ENCODE data around the gene COL9A1.
A peak's percentile ranks its signal among the peaks of the same experiment; 100 is the strongest.

COL9A1 gene

DNA sequence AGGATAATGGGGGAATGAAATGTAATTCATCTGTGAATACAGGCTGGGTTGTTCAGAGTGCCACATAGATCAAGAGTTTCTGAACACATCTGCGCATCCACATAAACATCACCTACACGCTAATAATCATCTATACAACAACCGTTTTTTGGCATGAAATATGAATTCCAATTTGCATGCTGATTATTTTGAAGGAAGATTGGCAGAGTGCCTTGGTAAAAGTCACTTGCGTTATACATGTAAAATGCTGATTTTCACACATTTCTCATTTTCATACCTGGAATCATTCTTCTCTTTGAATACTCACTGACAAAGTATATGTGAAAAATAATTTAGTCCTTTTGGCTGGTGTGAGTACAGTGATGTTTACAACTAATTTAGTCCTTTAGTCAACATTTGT is 17.7 kb downstream of the COL9A1 start:
- DNase-seq: no peak

DNA sequence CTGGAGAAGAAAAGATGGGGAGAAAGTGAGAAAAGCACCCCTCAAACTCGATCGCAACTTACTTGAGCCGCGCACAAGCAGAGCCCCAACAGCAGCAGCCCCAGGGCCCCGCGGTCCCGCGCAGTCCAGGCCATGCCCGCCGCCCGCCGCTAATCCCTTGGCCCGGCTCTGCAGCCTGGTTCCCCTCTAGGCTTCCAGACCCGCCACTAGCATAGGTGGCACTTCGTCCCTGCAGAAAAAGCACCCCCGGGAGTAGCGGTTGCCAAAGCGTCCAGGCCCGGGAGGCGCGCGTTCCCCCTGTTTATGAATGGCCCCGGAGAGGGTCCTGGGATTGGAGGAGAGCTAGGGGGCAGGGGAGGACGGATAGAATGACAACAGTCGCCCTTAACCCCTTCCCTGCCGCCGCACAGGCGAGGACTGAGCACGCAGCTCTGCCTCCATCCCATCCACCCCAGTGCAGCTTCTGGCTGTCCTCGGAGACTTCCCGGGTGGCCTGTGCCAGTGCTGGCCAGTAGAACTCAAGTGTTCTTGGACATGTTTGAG is 19.9 kb downstream of the COL9A1 start:
- no peak for DNase-seq

DNA sequence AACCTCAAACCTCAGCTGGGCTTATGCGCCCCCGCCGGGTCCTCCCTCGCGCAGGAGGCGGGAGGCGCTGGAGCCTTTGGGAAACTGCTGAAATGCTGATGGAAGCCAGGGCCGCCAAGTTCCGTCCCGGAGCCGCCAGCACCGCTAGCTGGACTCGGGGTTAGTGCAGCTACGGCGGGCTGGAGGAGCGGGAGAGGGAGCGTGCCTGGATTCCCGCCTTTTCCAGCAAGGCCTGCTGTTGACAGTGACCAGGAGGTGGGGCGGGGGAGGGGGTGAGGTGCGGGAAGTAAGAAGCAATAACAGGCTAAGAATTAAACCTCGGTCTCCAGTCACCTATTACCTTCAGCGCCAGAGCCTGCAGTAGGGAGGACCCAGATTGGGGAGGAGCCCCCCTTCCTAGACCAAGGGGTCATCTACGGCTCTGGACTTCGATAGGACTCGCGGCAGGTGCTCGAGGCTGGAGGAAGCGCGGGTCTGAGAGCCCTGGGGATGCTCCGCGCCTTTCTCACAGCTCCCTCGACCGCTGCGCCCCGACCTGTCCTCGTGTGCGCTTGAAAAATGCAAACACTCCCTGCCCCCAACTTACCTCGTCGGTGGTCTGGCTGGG is 20.5 kb downstream of the COL9A1 start:
- no peak for DNase-seq

DNA sequence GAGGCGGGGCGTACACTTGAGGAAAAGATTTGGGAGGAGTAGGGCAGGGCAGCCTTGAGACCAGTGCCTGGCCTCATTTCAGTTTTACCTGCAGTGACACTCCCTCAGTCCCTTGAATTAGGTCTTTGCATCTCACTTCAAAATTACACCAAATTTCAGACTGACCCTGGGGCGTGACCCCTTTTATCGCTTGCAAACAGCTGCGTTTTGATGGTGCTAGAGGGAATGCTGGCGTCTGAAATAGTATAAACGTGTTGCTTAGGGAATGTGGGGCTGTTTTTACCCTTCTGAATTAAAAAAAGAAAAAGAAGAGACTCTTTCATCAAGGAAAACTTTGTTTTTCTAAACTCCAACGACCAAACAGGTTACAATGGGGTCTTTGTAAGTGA is 21.0 kb downstream of the COL9A1 start:
- DNase-seq: no peak

DNA sequence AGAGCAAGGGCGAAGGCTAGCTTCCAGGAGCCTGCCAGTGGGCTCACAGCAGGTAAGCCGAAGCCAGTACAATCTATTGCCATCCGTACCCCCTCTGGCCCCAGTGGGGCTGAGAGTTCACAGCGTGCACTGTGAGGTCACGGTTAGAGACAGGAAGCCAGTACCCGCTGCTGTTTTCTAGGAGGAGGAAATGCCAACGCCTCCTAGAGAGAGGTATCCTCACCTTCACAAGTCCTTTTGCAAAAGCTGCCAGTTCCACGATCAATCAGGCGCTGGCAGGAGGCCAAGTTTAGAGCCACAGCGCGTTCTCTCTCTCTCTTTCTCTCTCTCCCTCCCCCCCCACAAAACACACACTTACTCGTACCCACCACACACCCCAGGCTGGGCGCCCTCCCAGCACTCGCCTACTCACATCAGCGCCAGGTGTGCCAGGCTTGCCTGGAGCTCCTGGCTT is 22.5 kb downstream of the COL9A1 start:
- DNase-seq: peak; percentile 62

DNA sequence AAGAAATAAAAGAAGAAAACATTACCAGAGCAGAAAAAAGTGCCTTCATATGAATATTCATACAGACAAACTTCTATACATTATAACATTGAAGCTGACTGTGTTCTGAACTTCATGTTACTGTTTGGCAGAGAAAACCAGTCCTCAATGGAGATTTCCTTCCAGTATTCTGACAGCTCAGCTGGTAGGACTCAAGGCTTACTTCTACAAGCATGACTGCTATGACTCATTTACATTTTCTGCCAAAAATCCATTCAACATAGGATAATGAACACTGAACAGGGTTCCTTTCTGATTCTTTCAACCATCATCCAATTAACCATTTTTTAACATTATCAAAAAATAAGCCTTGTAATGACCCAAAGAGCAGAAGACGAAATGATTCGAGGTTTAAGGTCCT is 25.4 kb downstream of the COL9A1 start:
- no peak for DNase-seq

DNA sequence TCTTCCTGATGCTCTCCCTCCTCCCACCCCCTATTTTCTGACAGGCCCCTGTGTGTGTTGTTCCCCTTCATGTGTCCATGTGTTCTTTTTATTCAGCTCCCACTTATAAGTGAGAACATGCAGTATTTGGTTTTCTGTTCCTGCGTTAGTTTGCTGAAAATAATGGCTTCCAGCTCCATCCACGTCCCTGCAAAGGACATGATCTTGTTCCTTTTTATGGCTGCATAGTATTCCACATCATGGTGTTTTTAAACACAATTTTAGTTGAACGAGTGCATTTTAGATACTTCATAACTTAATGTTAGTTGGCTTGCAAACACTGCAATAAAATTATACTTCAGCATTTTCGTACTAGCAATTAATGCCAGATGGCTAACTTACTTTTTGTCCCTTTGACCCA is 28.5 kb downstream of the COL9A1 start:
- DNase-seq: no peak

DNA sequence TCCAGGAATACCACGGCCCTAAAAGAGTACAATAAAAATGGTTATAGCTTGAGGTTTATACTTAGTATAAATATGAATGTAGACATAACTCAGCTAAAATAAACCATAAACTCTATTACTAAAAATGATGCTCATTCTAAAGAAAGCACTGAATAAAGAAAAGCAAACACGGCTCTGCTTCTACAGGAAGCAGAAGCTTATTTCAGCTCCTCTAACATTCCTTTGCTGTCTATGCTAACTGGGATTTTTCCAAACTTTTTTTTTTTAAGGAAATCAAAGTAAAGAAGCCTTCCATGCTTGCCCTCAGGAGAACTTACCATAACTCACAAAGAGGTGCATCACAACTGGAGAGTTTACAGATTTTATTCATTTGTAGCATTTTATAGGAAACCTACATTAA is 30.8 kb downstream of the COL9A1 start:
- no peak for DNase-seq

DNA sequence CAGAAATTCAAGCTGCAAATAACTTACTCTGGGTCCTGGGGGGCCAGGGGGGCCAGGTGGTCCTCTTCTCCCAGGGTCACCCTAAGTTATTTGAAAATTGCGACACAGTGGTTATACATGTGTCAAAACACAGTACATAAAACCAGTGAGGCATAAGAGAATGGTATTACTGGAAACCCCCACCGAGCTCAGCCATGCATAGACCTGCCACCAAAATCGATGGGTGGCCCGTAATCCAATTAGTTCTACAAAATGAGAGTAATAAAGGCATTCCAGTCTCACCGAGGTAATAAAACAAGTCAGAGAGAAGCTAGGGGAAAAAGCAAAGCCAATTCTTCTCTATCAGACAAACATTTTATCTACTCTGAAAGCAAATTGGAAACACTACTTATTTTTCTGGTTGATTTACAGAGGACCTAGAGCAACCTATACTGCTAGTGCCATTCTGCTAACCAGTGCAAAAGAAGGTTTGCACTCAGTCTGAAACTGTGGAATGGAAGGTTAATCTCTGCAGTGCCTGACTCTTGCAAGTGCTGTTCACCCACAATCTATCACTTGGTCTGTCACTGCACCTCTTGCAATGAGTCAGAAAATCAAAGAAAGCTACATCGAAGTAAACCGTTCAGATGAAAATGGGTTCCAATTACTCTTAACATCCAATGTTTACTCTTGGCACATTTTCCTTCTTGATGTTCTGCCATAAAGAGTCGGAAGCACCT is 32.4 kb downstream of the COL9A1 start:
- no peak for DNase-seq

DNA sequence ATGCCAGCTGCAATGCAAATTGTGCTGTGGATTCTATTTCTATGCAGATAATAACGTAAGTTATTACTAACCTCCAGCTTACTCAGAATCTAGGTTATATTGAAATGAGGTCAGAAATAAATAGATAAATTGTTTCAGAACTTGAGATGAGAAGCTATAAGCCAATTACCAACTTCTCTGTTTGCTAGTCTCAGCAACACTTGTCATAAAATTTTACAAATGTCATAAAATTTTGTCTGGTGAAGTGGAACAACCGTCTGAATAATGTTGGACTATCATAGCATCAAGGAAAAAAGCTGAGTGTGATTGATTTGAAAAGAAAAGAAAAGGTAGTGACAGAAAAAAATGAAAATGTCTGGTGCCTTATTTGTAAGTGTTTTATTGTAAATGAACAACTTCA is 36.7 kb downstream of the COL9A1 start:
- no peak for DNase-seq

DNA sequence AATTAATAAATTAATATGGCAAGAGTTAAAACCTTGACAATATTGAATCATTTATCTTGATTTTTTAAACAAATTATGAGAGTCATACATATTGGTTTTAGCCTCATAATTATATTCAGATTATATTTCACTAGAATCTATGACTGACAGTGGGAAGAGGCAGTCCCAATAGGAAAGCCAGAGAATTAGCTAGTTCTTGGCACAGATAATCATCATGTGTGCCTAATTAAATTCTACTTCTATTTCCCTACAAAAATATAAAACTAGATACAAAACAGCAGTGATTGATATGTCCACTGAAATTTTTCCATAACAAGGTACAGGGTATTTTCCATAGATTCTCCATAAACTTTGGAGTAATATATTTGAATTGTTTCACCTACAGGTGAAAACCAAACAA is 38.6 kb downstream of the COL9A1 start:
- no peak for DNase-seq

DNA sequence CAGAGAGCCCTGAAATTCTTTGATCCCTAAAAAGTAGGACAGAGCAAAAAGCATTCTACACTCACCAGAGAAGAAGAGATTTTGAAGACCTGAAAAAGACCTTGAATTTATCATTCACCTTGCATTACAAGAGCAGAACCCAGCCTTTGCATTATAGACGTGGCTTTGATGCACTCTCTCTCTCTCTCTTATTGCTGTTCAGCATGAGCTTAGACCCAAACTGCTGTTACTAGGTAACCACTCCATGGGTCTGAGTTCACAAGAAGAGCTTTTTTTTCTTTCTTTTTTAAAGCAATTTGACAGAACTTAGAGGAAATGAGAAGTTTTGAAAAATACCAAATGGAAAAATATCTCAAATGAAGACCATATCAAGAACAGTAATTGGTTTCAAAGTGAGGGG is 44.4 kb downstream of the COL9A1 start:
- no peak for DNase-seq

DNA sequence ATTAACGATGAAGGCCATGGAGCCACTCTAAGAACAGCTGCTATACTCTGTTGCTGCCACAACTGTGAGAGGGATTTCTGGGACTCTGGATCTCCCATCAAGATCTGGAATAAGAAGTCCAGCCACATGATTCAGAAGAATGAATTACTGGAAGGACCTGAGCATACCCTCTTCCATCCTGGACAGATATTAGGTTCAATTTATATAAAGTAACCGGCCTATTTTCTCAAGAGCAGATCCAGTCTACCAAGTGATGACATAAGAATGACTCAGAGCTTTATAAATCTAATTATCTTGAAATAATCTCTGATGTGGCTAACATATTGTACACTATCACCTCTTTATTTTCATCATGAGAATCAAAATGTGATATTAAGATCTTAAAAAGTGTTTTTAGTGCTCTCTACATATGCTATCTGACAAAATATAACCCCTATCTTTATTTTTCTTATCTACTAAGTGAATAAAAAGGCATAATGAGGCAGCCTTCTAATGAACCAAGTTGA is 45.1 kb downstream of the COL9A1 start:
- no peak for DNase-seq

DNA sequence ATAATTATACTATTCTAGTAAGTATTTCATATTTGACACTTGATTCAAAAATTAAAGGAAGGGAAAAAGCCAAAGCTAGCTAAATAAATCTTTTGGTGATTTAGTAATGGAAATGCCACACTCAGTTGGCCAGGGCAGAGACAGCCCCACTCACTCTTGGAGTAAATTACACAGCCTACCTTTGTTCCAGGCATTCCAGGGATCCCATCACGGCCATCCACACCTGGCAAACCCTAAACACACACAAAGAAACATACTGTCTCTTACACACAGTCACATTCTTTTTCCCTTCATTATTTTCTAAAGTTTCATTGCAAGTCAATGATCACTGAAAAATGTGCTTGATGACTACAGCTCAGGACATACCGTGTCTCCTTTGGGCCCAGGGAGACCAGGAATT is 48.1 kb downstream of the COL9A1 start:
- DNase-seq: no peak

DNA sequence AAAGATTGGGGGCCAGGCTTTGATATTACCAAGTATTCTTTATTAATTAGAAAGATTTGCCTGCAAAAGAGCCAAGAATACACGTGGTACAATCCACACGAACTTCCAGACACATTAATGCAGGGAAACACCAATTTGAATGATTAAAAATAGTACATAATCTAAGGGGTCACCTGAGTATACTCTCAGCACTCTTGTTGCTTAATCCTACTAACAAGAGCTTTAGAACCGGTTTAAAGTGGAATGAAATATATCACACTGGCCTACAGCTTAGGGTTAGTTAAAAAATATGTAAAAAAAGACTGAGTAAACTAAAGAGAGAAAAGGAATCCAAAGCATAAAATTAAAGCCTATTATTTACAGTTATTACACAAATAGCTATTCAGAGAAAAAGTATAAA is 49.0 kb downstream of the COL9A1 start:
- DNase-seq: no peak

DNA sequence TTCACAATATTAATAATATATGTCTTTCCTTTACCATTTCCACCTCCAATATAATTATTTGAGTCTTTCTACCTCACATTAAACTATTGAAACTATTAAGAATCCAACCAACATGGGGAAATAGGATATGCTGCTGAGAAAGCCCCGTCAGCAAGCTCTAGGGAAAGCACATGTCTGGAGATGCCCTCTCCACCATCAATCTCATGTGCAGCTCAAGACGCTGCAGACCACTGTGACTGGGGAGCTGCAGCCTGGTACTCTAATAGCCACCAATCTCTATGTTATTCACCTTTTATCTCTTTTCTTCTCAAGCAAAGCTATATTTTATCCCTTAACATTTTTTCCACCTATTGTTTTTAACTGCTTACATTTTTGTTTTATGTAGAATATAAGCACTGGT is 50.3 kb downstream of the COL9A1 start:
- no peak for DNase-seq

DNA sequence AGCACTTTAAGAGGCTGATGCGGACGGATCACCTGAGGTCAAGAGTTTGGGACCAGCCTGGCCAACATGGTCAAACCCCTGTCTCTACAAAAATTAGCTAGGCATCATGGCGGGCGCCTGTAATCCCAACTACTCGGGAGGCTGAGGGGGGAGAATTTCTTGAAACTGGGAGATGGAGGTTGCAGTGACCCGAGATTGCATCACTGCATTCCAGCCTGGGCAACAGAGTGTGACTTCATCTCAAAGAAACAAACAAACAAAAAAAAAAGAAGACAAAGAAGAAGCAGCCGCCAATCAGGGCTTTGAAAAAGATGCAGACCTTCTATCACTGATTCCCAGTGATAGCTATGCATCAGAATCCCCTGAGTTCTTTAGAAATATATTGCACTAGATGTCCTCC is 56.8 kb downstream of the COL9A1 start:
- DNase-seq: no peak

DNA sequence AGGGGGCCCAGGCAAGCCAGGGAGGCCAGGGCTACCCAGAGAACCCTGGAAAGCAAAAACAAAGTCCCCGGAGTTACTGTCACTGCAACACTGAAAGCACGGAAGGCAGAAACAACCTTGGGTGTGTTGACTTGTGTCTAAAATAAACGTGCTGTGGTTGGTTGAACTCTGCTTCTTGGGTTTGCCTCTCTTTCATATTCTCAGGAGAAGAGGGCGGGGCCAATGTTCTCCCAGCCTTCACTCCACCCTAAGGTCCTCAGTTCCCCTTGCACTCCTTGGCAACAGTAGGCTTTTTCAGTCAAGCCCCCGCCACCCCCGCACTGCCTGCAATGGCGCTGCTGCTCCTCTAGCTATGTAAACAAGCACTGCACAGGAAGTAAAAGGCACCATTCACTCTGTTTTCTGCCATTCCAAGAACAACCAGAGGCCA is 60.9 kb downstream of the COL9A1 start:
- peak; percentile 28 for DNase-seq

DNA sequence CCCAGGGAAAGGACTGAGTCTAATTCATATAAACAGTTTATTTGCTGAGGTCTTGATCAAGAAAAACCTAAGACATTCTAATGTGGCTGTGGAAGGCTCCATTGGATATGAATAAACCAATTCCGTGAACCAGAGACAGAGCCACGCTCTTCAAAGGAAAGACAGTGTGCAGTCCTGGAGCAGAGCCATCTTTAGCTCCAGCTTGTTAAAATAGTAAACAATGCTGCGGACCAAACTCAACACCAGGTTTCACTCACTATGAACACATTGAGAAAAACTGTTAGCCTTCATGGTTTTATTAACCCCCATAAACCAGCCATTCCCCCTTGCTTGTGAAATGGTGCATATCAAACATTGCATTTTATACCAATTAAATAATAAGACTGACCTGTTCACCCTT is 61.9 kb downstream of the COL9A1 start:
- DNase-seq: no peak

DNA sequence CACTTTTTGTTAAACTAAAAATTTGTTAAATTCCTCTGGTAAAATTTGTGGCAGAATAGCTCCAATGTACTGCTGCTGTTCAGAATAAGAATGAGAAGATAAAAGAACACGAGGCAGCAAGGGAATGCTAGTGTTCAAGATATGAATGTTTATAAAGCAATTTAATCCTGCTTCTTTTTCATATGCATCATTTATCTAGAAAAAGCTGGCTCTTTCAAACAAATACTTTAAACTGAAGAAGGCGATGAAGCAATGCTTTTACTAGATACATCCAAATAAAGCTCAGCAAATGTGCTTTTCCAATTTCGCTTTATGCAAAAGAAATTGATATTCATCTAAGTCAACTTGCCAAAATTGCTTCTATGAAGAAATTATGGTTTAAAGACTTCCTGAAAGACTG is 66.5 kb downstream of the COL9A1 start:
- no peak for DNase-seq

DNA sequence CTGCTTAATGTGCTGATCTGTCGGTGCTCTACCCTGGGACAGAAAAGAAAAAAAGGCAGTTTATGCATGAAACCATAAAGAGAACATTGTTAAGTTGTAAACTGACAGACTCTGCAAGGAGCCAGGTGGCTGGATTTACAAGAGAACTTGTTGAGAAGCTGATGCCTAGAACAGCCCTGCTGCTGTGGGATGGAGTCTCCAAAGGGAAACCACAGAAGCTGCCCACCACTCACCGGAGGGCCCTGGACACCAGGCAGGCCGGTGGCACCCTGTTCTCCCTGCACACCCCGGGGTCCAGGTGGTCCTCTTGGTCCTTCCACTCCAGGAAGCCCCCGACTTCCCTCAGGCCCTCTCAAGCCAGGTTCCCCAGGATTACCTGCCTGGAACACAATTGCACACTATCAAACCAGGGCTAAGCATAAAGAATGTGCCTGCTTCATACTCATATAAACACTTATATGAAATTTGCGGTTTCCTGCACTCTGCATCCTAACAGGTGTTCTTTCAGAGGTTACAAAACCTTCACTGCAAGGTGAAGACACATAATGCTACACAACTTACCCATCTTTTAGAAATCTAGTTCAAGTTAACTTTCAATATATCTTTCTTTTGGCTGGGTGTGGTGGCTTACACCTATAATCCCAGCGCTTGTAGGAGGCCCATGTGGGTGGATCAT is 68.2 kb downstream of the COL9A1 start:
- no peak for DNase-seq

DNA sequence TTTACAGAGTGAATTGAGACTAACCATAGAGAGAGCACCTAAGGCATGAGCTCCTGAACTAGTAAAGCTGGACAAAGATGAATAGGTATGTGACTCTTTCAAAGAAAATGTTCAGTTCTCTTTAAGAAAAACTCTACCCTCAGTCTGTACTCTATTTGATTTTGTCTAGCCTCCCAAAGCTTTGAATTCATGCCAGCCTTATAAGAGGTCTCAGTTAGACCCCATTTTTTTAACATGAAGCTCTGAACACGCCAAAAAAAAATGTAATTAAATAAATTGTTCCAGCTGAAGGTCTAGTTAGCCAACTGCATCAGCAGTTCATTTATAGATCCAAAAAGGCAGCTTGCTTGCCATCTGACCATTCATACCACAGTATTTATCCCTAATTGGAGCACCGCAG is 71.6 kb downstream of the COL9A1 start:
- no peak for DNase-seq

DNA sequence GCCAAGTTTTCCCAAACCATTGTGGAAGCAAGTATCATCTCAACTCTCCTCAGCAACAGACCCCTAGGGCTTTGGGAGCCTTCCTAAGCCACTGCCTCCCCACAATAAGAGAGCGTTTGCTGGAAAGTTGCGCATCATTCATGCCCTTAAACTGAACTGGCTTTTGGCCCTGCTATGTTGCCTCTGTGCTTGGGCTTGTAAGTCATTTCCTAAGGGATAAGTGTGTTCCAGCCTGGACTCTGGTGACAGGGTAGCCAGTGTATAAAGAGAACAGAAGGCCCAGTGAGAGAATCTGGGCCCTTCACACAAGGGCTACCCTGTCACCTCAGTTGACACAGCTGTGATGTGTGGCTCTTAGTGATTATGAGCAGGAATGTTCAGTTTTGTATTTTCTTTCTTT is 77.8 kb downstream of the COL9A1 start:
- no peak for DNase-seq

DNA sequence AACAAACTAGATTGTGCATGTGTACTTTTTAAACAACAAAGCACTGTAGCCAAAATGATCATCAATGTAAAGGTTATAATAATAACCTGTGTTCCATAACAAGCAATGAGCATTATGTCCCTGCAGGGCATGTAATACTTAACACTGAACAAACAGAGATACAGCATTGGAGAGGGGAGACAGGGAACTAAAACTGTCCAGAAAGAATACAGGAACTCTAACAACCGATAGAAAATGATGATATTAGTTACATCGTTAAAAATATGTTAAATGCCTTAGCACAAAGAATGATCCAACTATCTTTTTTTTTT is 80.5 kb downstream of the COL9A1 start:
- peak; percentile 10 for DNase-seq

Data from NCI-H748 treated with DMSO at 0.1 percent for 48 hours (cell line).